ENCODE data around the gene SYNJ1.

DNA sequence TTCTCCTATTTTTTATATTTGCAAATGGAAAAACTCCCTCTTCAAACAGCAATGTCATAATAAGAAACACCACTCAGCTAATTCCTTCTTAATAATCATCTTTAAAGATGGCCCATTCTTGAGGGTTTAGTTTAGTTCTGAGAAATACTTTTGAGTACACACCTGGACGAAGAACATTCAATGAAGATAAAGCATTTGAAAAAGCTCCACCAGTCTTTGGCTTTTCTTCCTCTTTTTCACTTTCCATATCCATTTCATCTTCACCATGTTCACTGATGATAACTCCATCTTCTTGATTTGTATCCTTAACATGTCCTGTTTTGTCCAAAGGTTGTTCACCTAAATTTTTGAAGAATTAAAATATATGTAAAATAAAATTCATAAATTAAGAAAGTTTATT is 36.4 kb upstream of the SYNJ1 start:
- no peak for TF ChIP-seq GATA2 (IDR thresholded peaks at IDR 0.05; ENCODE audit: low read depth, low read length)
- no peak for TF ChIP-seq GATA3 (IDR thresholded peaks at IDR 0.05; ENCODE audit: low read depth, low read length)

Measured in SH-SY5Y (cell line).